SU-DHL-6 (cell line): ENCODE measurements around the gene CASP1.

Experiments used
- EZH2phosphoT487 ChIP-seq: fragments of 200-600 bp; sonication (generic), shearing (Covaris generic); conservative IDR thresholded peaks from 2 replicates; pipeline ENCODE4 v1.6.1; 2018; ENCODE audit warnings: mild to moderate bottlenecking, antibody characterized with exemption, low read length, moderate library complexity, mixed read lengths
- TF ChIP-seq, protein P1 (sequence below): fragments of 200-600 bp; sonication (generic); IDR thresholded peaks from one replicate; pipeline ENCODE4 v1.5.1; 2017; ENCODE audit warnings: antibody characterized with exemption, mild to moderate bottlenecking, low read length, moderate library complexity; ENCODE audit not compliant: insufficient read depth, poor library complexity, severe bottlenecking

DNA sequence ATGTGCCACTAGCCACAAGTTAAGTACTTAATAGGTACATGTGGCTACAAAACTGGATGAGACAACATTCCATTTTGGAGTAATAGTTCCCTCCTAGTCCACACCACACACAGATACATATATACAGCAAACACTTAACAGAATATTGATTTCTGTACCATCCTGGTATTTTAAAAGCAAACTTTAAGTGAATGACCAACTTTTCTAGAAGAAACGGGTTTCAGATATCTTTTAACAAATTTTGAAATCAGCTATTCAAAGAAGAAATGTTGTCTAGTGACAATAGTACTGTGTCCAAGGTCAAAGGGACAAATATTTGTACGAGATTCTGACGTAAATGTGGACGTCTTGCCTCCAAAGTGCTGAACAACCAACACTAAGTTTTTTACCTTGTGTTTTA is 22.5 kb upstream of the CASP1 start:
- TF ChIP-seq, protein P1, sequence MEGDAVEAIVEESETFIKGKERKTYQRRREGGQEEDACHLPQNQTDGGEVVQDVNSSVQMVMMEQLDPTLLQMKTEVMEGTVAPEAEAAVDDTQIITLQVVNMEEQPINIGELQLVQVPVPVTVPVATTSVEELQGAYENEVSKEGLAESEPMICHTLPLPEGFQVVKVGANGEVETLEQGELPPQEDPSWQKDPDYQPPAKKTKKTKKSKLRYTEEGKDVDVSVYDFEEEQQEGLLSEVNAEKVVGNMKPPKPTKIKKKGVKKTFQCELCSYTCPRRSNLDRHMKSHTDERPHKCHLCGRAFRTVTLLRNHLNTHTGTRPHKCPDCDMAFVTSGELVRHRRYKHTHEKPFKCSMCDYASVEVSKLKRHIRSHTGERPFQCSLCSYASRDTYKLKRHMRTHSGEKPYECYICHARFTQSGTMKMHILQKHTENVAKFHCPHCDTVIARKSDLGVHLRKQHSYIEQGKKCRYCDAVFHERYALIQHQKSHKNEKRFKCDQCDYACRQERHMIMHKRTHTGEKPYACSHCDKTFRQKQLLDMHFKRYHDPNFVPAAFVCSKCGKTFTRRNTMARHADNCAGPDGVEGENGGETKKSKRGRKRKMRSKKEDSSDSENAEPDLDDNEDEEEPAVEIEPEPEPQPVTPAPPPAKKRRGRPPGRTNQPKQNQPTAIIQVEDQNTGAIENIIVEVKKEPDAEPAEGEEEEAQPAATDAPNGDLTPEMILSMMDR: no peak
- no peak for TF ChIP-seq EZH2phosphoT487
